ENCODE data around the gene CHST8.
"Not testable (repeated sequence)": the region's sequence is repeated elsewhere in the genome, so short reads cannot be mapped to it uniquely, and the experiment has no call there.

Gene CHST8

GRCh38 chr19:33687481-33688170 lies 65.9 kb downstream of the CHST8 start:
- no peak overlapping the region for H3K27ac ChIP-seq
- peaks cover 0 to 6% (median 0%) of the 10 kb centered on the region in 10 experiments; a peak in 2 of 20 replicates for H3K4me1 ChIP-seq
- no peak overlapping the region for H3K9ac ChIP-seq
- H3K4me2 ChIP-seq = no peak overlapping the region
- H3K9me3 ChIP-seq (replicated peaks in 1 of 11) = no peaks in the 10 kb centered on the region
- H4K20me1 ChIP-seq = peaks cover 0 to 68% (median 0%) of the 10 kb centered on the region in 11 experiments; a peak in 8 of 22 replicates
- no peak for TF ChIP-seq Cebpa-rat (IDR thresholded peaks at IDR 0.05)
- H3K4me3 ChIP-seq = no peak overlapping the region
- H3K36me3 ChIP-seq = no peaks in the 10 kb centered on the region
- H3K27me3 ChIP-seq = peaks cover 0 to 23% (median 8%) of the 10 kb centered on the region in 11 experiments; a peak in 10 of 22 replicates

GRCh38 chr19:33688171-33688992 lies 66.6 kb downstream of the CHST8 start:
- H3K4me1 ChIP-seq = peaks cover 0 to 6% (median 0%) of the 10 kb centered on the region in 10 experiments; a peak in 2 of 20 replicates
- H3K27ac ChIP-seq = no peak overlapping the region
- H4K20me1 ChIP-seq = peaks cover 0 to 61% (median 0%) of the 10 kb centered on the region in 11 experiments; a peak in 8 of 22 replicates
- H3K9me3 ChIP-seq (replicated peaks in 1 of 11) = no peaks in the 10 kb centered on the region
- H3K4me2 ChIP-seq = no peak overlapping the region
- H3K36me3 ChIP-seq = no peaks in the 10 kb centered on the region
- H3K27me3 ChIP-seq = peaks cover 0 to 23% (median 8%) of the 10 kb centered on the region in 11 experiments; a peak in 10 of 22 replicates
- H3K9ac ChIP-seq = no peak overlapping the region
- TF ChIP-seq Cebpa-rat (IDR thresholded peaks at IDR 0.05) = no peak
- no peak overlapping the region for H3K4me3 ChIP-seq

GRCh38 chr19:33689138-33689746 lies 67.5 kb downstream of the CHST8 start:
- H3K4me1 ChIP-seq = peaks cover 0 to 6% (median 0%) of the 10 kb centered on the region in 10 experiments; a peak in 2 of 20 replicates
- no peak for TF ChIP-seq Cebpa-rat (IDR thresholded peaks at IDR 0.05)

GRCh38 chr19:33689868-33690267 lies 68.1 kb downstream of the CHST8 start:
- TF ChIP-seq Cebpa-rat (IDR thresholded peaks at IDR 0.05) = no peak
- H3K9me3 ChIP-seq (replicated peaks in 1 of 11) = no peaks in the 10 kb centered on the region
- peaks cover 0 to 50% (median 0%) of the 10 kb centered on the region in 11 experiments; a peak in 7 of 22 replicates for H4K20me1 ChIP-seq
- no peak overlapping the region for H3K9ac ChIP-seq
- no peak overlapping the region for H3K4me3 ChIP-seq
- H3K4me1 ChIP-seq = peaks cover 0 to 6% (median 0%) of the 10 kb centered on the region in 10 experiments; a peak in 2 of 20 replicates
- no peaks in the 10 kb centered on the region for H3K36me3 ChIP-seq
- H3K27ac ChIP-seq = no peak overlapping the region
- H3K4me2 ChIP-seq = no peak overlapping the region
- H3K27me3 ChIP-seq = peaks cover 0 to 12% (median 2%) of the 10 kb centered on the region in 11 experiments; a peak in 8 of 22 replicates

More at GRCh38 chr19:33689138-33689746, 67.5 kb downstream of the CHST8 start:
- Histone ChIP-seq H3K9ac (no peak overlapping the region), H4K20me1 (peaks cover 0 to 55% (median 0%) of the 10 kb centered on the region in 11 experiments; a peak in 8 of 22 replicates), H3K27me3 (peaks cover 0 to 18% (median 8%) of the 10 kb centered on the region in 11 experiments; a peak in 9 of 22 replicates), H3K4me2 (no peak overlapping the region), H3K27ac (no peak overlapping the region), H3K4me3 (no peak overlapping the region), H3K9me3 (replicated peaks in 1 of 11) (no peaks in the 10 kb centered on the region), H3K36me3 (no peaks in the 10 kb centered on the region)

- H3K4me1 ChIP-seq = peaks cover 0 to 6% (median 0%) of the 10 kb centered on the region in 10 experiments; a peak in 2 of 20 replicates
Measured at GRCh38 chr19:33690378-33691029, 68.8 kb downstream of the CHST8 start.

GRCh38 chr19:33691030-33691427 lies 69.3 kb downstream of the CHST8 start:
- peaks cover 0 to 40% (median 0%) of the 10 kb centered on the region in 11 experiments; a peak in 7 of 22 replicates for H4K20me1 ChIP-seq
- H3K4me3 ChIP-seq = no peak overlapping the region
- TF ChIP-seq Cebpa-rat (IDR thresholded peaks at IDR 0.05) = no peak
- H3K4me1 ChIP-seq = peaks cover 0 to 6% (median 0%) of the 10 kb centered on the region in 10 experiments; a peak in 2 of 20 replicates
- no peak overlapping the region for H3K4me2 ChIP-seq
- peaks cover 0 to under 1% (median 0%) of the 10 kb centered on the region in 11 experiments; a peak in 1 of 22 replicates for H3K27me3 ChIP-seq
- H3K27ac ChIP-seq = no peak overlapping the region
- H3K36me3 ChIP-seq = no peaks in the 10 kb centered on the region
- H3K9me3 ChIP-seq (replicated peaks in 1 of 11) = no peaks in the 10 kb centered on the region
- H3K9ac ChIP-seq = no peak overlapping the region

More at GRCh38 chr19:33690378-33691029, 68.8 kb downstream of the CHST8 start:
- H3K9ac ChIP-seq = no peak overlapping the region
- no peak overlapping the region for H3K27ac ChIP-seq
- no peak for TF ChIP-seq Cebpa-rat (IDR thresholded peaks at IDR 0.05)
- no peak overlapping the region for H3K4me3 ChIP-seq
- H3K27me3 ChIP-seq = peaks cover 0 to 5% (median 0%) of the 10 kb centered on the region in 11 experiments; a peak in 3 of 22 replicates
- H3K4me2 ChIP-seq = no peak overlapping the region
- peaks cover 0 to 45% (median 0%) of the 10 kb centered on the region in 11 experiments; a peak in 7 of 22 replicates for H4K20me1 ChIP-seq
- H3K36me3 ChIP-seq = no peaks in the 10 kb centered on the region
- H3K9me3 ChIP-seq (replicated peaks in 1 of 11) = no peaks in the 10 kb centered on the region

- Histone ChIP-seq H4K20me1 (peaks cover 0 to 36% (median 0%) of the 10 kb centered on the region in 11 experiments; a peak in 7 of 22 replicates), H3K9ac (no peak overlapping the region), H3K4me2 (no peak overlapping the region), H3K9me3 (replicated peaks in 1 of 11) (no peaks in the 10 kb centered on the region), H3K36me3 (no peaks in the 10 kb centered on the region), H3K4me3 (no peak overlapping the region), H3K27ac (no peak overlapping the region), H3K4me1 (peaks cover 0 to 6% (median 0%) of the 10 kb centered on the region in 10 experiments; a peak in 2 of 20 replicates), H3K27me3 (no peaks in the 10 kb centered on the region)
- TF ChIP-seq Cebpa-rat (IDR thresholded peaks at IDR 0.05) = no peak
Measured at GRCh38 chr19:33691736-33692135, 70.0 kb downstream of the CHST8 start.

GRCh38 chr19:33693678-33694077 lies 71.9 kb downstream of the CHST8 start:
- no peak overlapping the region for H3K9ac ChIP-seq
- no peaks in the 10 kb centered on the region for H3K36me3 ChIP-seq
- no peaks in the 10 kb centered on the region for H3K9me3 ChIP-seq (replicated peaks in 1 of 11)
- no peak overlapping the region for H3K4me2 ChIP-seq
- TF ChIP-seq Cebpa-rat (IDR thresholded peaks at IDR 0.05) = no peak
- H3K27me3 ChIP-seq = no peaks in the 10 kb centered on the region
- no peak overlapping the region for H3K27ac ChIP-seq
- peaks cover 0 to 19% (median 0%) of the 10 kb centered on the region in 11 experiments; a peak in 3 of 22 replicates for H4K20me1 ChIP-seq
- peaks cover 0 to 6% (median 0%) of the 10 kb centered on the region in 10 experiments; a peak in 2 of 20 replicates for H3K4me1 ChIP-seq
- no peak overlapping the region for H3K4me3 ChIP-seq

- H3K27ac ChIP-seq; H4K20me1 ChIP-seq; H3K27me3 ChIP-seq; H3K4me2 ChIP-seq; H3K9me3 ChIP-seq (replicated peaks in 1 of 11); H3K4me1 ChIP-seq; H3K4me3 ChIP-seq; H3K9ac ChIP-seq; H3K36me3 ChIP-seq: not testable (repeated sequence)
Measured at GRCh38 chr19:33695547-33695946, 73.8 kb downstream of the CHST8 start.

All from BLaER1 treated with 17β-estradiol and CSF1 and Interleukin-3, amounts not matched to agents 10 nM and 100 nM (cell line).